Endothelial cell of umbilical vein (primary cell): Measurements from ENCODE around the gene CARD18. TPM values are rescaled to one million over a fixed set of nuclear protein-coding genes. Genes with fewer than 3 reads are reported as not detected.

Source experiments
- BruUV-seq: library from RNA; stranded (reverse); fragments of 400-500 nt; replicated peaks from 2 replicates; lab custom pipeline; 2021; lab: Mats Ljungman, UMichigan
- CTCF ChIA-PET: fragments of 300-600, 350-600 bp; sonication (Branson Sonifier 250); formaldehyde crosslinking; loops from one replicate; lab custom pipeline; 2021; ENCODE audit warnings: antibody characterized with exemption, inconsistent platforms; lab: Charles Lee
- POLR2A ChIA-PET: fragments of 300-600, 350-600 bp; sonication (Branson Sonifier 250); formaldehyde crosslinking; loops from one replicate; lab custom pipeline; 2021; ENCODE audit warnings: antibody characterized with exemption, inconsistent platforms; lab: Charles Lee
- DNase-seq: peaks from one replicate; pipeline ENCODE4 v3.0.0-alpha.2; 2011; ENCODE audit warnings: low read depth, low spot score
- FAIRE-seq: peaks from 2 replicates; lab custom pipeline; 2011; peaks lifted over from hg19 to GRCh38; lab: Jason Lieb, UNC
- H2AFZ ChIP-seq: 2 replicates; pipeline ENCODE4 v1.6.0; 2012; ENCODE audit warnings: low read depth, low read length, control low read depth, inconsistent platforms
- H3K27ac ChIP-seq: 2 replicates; pipeline ENCODE4 v1.5.1; 2011; ENCODE audit warnings: low read depth, mild to moderate bottlenecking, control low read depth, low read length, moderate library complexity; ENCODE audit not compliant: insufficient read depth
- H3K27me3 ChIP-seq, 2 experiments: 2 replicates each; pipeline versions ENCODE4 v1.6.0 to v1.6.1; 2011; ENCODE audit warnings: low read length in 2 of 2, mixed read lengths in 1 of 2; ENCODE audit not compliant: control insufficient read depth in 2 of 2, insufficient read depth in 2 of 2
- H3K36me3 ChIP-seq, 2 experiments: 2 replicates in 1 of 2; 3 replicates in 1 of 2; pipeline ENCODE4 v1.5.1; 2011; ENCODE audit warnings: low read length in 2 of 2, mild to moderate bottlenecking in 1 of 2, moderate library complexity in 1 of 2; ENCODE audit not compliant: control insufficient read depth in 2 of 2, insufficient read depth in 2 of 2; ENCODE audit errors: extremely low read depth in 1 of 2
- H3K4me1 ChIP-seq: 3 replicates; pipeline ENCODE4 v1.5.1; 2011; ENCODE audit warnings: mild to moderate bottlenecking, low read length; ENCODE audit not compliant: control insufficient read depth, insufficient read depth; ENCODE audit errors: extremely low read depth
- H3K4me2 ChIP-seq: 2 replicates; pipeline ENCODE4 v1.6.1; 2011; ENCODE audit warnings: low read length, control low read depth, mixed read lengths; ENCODE audit not compliant: insufficient read depth
- H3K4me3 ChIP-seq, 3 experiments: fragments of 200-600 bp in 1 of 3; sonication (generic), shearing (Covaris generic) in 1 of 3; replicated peaks in 1 of 3; 2 replicates each; pipeline ENCODE4 v1.5.1; 2011 to 2016; ENCODE audit warnings: control low read depth in 3 of 3, low read length in 3 of 3, mild to moderate bottlenecking in 2 of 3, inconsistent platforms in 1 of 3, low read depth in 1 of 3, moderate library complexity in 1 of 3; ENCODE audit not compliant: insufficient read depth in 1 of 3
- H3K79me2 ChIP-seq: 2 replicates; pipeline ENCODE4 v1.6.0; 2012; ENCODE audit warnings: low read length, inconsistent platforms; ENCODE audit not compliant: control insufficient read depth, insufficient read depth
- H3K9ac ChIP-seq: replicated peaks from 2 replicates; pipeline ENCODE3; 2011; ENCODE audit warnings: low read length, control low read depth; ENCODE audit not compliant: insufficient read depth; ENCODE audit errors: extremely low read depth
- H3K9me1 ChIP-seq: replicated peaks from 3 replicates; pipeline ENCODE4 v1.6.0; 2011; ENCODE audit warnings: mild to moderate bottlenecking, low read length; ENCODE audit not compliant: control insufficient read depth, insufficient read depth; ENCODE audit errors: extremely low read depth
- H3K9me3 ChIP-seq: replicated peaks from 2 replicates; pipeline ENCODE4 v1.5.1; 2012; ENCODE audit warnings: low read length, inconsistent platforms; ENCODE audit not compliant: control insufficient read depth, insufficient read depth
- H4K20me1 ChIP-seq: replicated peaks from 2 replicates; pipeline ENCODE3; 2011; ENCODE audit warnings: mild to moderate bottlenecking, low read length; ENCODE audit not compliant: control insufficient read depth, insufficient read depth; ENCODE audit errors: extremely low read depth
- EZH2 ChIP-seq: IDR thresholded peaks from 2 replicates; pipeline ENCODE4 v1.6.1; 2012; ENCODE audit warnings: borderline replicate concordance, low read depth, mild to moderate bottlenecking, moderate library complexity, low read length, inconsistent platforms; ENCODE audit not compliant: severe bottlenecking
- FOS ChIP-seq: IDR thresholded peaks from 2 replicates; pipeline ENCODE4 v1.6.1; 2011; ENCODE audit warnings: mild to moderate bottlenecking, low read length, moderate library complexity, borderline replicate concordance; ENCODE audit not compliant: insufficient read depth
- GATA2 ChIP-seq: IDR thresholded peaks from 2 replicates; pipeline ENCODE4 v1.7.0; 2011; ENCODE audit warnings: low read depth, mild to moderate bottlenecking, moderate library complexity, mixed read lengths, low read length; ENCODE audit not compliant: insufficient read length, insufficient read depth
- JUN ChIP-seq: IDR thresholded peaks from 2 replicates; pipeline ENCODE4 v1.6.1; 2011; ENCODE audit warnings: borderline replicate concordance, low read depth; ENCODE audit not compliant: insufficient read length, insufficient read depth
- MYC ChIP-seq: IDR thresholded peaks from one replicate; pipeline ENCODE4 v1.6.1; 2011; ENCODE audit warnings: mild to moderate bottlenecking, low read depth, low read length
- POLR2A ChIP-seq: IDR thresholded peaks from 2 replicates; pipeline ENCODE4 v1.6.1; 2012; ENCODE audit warnings: low read depth, mild to moderate bottlenecking, control low read depth, low read length
- POLR2AphosphoS5 ChIP-seq: IDR thresholded peaks from 2 replicates; pipeline ENCODE4 v1.6.1; 2012; ENCODE audit warnings: low read depth, mild to moderate bottlenecking, control low read depth, low read length, moderate library complexity; ENCODE audit not compliant: insufficient read depth
- dilution Hi-C: fragments of 300-500 bp; cut with MboI; formaldehyde crosslinking; loops from one replicate; pipeline ENCODE4 v1.15.0; 2019; ENCODE audit warnings: low sequenced_read_pairs; ENCODE audit not compliant: extremely low pct_ligation_motif_present
- intact Hi-C: fragments of 100-400 bp; cut with micrococcal nuclease; formaldehyde crosslinking; loops from one replicate; pipeline ENCODE4 v1.10.0; 2022
- polyA plus RNA-seq, 4 experiments: library from polyadenylated mRNA; depleted of rRNA in 3 of 4; stranded (reverse) in 3 of 4; unstranded in 1 of 4; fragments of >200 nt; gene quantifications; 2 replicates each; pipeline versions ENCODE4 v1.2.1 to v1.2.3, GENCODE V29; 2011 to 2012; ENCODE audit warnings: missing spikeins in 1 of 4
- total RNA-seq: library from RNA; stranded (reverse); gene quantifications from 2 replicates; pipeline ENCODE4 v1.2.3, GENCODE V29; 2021
- TF ChIP-seq, protein P1 (sequence below), 2 donors: IDR thresholded peaks; 1 replicate in 1 of 2; 2 replicates in 1 of 2; pipeline ENCODE4 v1.5.1; 2011; ENCODE audit warnings: low read length in 2 of 2, mild to moderate bottlenecking in 2 of 2, moderate library complexity in 2 of 2, control low read depth in 1 of 2, inconsistent platforms in 1 of 2, low read depth in 1 of 2; ENCODE audit not compliant: insufficient read depth in 1 of 2; ENCODE audit errors: extremely low read depth in 1 of 2
- TF ChIP-seq, protein P2 (sequence below): IDR thresholded peaks from 2 replicates; pipeline ENCODE4 v1.6.1; 2011; ENCODE audit not compliant: insufficient read depth, insufficient read length

CARD18 gene
- total and polyA plus RNA-seq, 2 donors (not counting 3 experiments of a cell fraction or from before 2014, with no cell fraction given), result not detected

GRCh38 chr11:105164208-105164607, 24.6 kb upstream of the CARD18 start:
- Histone ChIP-seq H4K20me1 (no peaks in the 10 kb centered on the region), H3K4me3 (no peak overlapping the region), H3K79me2 (no peaks in the 10 kb centered on the region), H3K9me1 (no peaks in the 10 kb centered on the region), H3K9ac (no peak overlapping the region), H3K4me2 (no peak overlapping the region), H3K9me3 (no peaks in the 10 kb centered on the region), H3K27me3 (no peaks in the 10 kb centered on the region), H3K36me3 (no peaks in the 10 kb centered on the region), H3K4me1 (peaks cover 13% of the 10 kb centered on the region), H2AFZ (no peak overlapping the region), H3K27ac (no peak overlapping the region)
- BruUV-seq, result no TSS peak
- POLR2A ChIA-PET, result no interaction called here
- DNase-seq (no peak), FAIRE-seq (no peak)
- dilution Hi-C loops (no loop called here), intact Hi-C loops (loop anchor here (5.0 kb wide), 1 partner anchor 52 kb away; no protein-coding TSS in a partner anchor)
- TF ChIP-seq, protein P1, sequence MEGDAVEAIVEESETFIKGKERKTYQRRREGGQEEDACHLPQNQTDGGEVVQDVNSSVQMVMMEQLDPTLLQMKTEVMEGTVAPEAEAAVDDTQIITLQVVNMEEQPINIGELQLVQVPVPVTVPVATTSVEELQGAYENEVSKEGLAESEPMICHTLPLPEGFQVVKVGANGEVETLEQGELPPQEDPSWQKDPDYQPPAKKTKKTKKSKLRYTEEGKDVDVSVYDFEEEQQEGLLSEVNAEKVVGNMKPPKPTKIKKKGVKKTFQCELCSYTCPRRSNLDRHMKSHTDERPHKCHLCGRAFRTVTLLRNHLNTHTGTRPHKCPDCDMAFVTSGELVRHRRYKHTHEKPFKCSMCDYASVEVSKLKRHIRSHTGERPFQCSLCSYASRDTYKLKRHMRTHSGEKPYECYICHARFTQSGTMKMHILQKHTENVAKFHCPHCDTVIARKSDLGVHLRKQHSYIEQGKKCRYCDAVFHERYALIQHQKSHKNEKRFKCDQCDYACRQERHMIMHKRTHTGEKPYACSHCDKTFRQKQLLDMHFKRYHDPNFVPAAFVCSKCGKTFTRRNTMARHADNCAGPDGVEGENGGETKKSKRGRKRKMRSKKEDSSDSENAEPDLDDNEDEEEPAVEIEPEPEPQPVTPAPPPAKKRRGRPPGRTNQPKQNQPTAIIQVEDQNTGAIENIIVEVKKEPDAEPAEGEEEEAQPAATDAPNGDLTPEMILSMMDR (IDR thresholded peaks at IDR 0.05; ENCODE audit: extremely low read depth in 1 of 2, insufficient read depth in 1 of 2, low read depth in 1 of 2, low read length in 2 of 2), result no peak
- TF ChIP-seq FOS (no peak), EZH2 (no peak), MYC (no peak), POLR2A (no peak), GATA2 (no peak), JUN (no peak), POLR2AphosphoS5 (no peak)
- TF ChIP-seq, protein P2, sequence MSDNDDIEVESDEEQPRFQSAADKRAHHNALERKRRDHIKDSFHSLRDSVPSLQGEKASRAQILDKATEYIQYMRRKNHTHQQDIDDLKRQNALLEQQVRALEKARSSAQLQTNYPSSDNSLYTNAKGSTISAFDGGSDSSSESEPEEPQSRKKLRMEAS, result no peak
- CTCF ChIA-PET, result no interaction called here
